ENCODE measurements around the gene LRRIQ4. TPM values are rescaled to one million over a fixed set of nuclear protein-coding genes. Genes with fewer than 3 reads are reported as not detected.
A peak's percentile ranks its signal among the peaks of the same experiment; 100 is the strongest.

Gene LRRIQ4
- total RNA-seq, 1 donor from 2014 or later = 0.38 TPM

GRCh38 chr3:169771497-169772304 is 41.0 kb upstream of the LRRIQ4 start:
- Mint-ChIP-seq H3K4me3 (ENCODE audit: unreplicated experiment) (peak overlapping the region; percentile 99), H3K36me3 (ENCODE audit: low read depth, unreplicated experiment) (peaks cover 18% of the 10 kb centered on the region), H3K27ac (ENCODE audit: unreplicated experiment) (peak overlapping the region; percentile 99), H3K9me3 (ENCODE audit: unreplicated experiment) (no peaks in the 10 kb centered on the region), H3K27me3 (ENCODE audit: unreplicated experiment) (peaks cover 16% of the 10 kb centered on the region), H3K4me1 (ENCODE audit: unreplicated experiment) (peaks cover 15% of the 10 kb centered on the region)
- peak; percentile 65 for DNase-seq (ENCODE audit: low spot score)
- no peak for TF ChIP-seq CTCF (IDR thresholded peaks at IDR 0.05; ENCODE audit: unreplicated experiment)

- peak; percentile 50 for DNase-seq (ENCODE audit: low spot score)
- Mint-ChIP-seq H3K27me3 (ENCODE audit: unreplicated experiment) (peaks cover 17% of the 10 kb centered on the region), H3K36me3 (ENCODE audit: low read depth, unreplicated experiment) (peaks cover 23% of the 10 kb centered on the region), H3K9me3 (ENCODE audit: unreplicated experiment) (no peaks in the 10 kb centered on the region), H3K27ac (ENCODE audit: unreplicated experiment) (peak overlapping the region; percentile 99), H3K4me3 (ENCODE audit: unreplicated experiment) (peak overlapping the region; percentile 99), H3K4me1 (ENCODE audit: unreplicated experiment) (peaks cover 15% of the 10 kb centered on the region)
- no peak for TF ChIP-seq CTCF (IDR thresholded peaks at IDR 0.05; ENCODE audit: unreplicated experiment)
Observed at GRCh38 chr3:169772305-169772896, 40.3 kb upstream of the LRRIQ4 start.

GRCh38 chr3:169772897-169773816 is 39.5 kb upstream of the LRRIQ4 start, which contains the start of gene MYNN:
Gene MYNN, plus strand, starts transcription at chr3:169773396. Its CDS starts 900 bp downstream, at chr3:169774296.
- H3K9me3 Mint-ChIP-seq (ENCODE audit: unreplicated experiment) = no peaks in the 10 kb centered on the region
- peak; percentile 88 for DNase-seq (ENCODE audit: low spot score)
- peak within 1 kb of the TSS; percentile 99 for H3K4me3 Mint-ChIP-seq (ENCODE audit: unreplicated experiment)
- no peak for TF ChIP-seq CTCF (IDR thresholded peaks at IDR 0.05; ENCODE audit: unreplicated experiment)
- H3K27ac Mint-ChIP-seq (ENCODE audit: unreplicated experiment) = peak within 1 kb of the TSS; percentile 99
- peaks cover 15% of the 10 kb centered on the region for H3K27me3 Mint-ChIP-seq (ENCODE audit: unreplicated experiment)
- peaks cover 26% of the 10 kb centered on the region for H3K36me3 Mint-ChIP-seq (ENCODE audit: low read depth, unreplicated experiment)
- H3K4me1 Mint-ChIP-seq (ENCODE audit: unreplicated experiment) = peaks cover 15% of the 10 kb centered on the region

- no peaks in the 10 kb centered on the region for H3K9me3 Mint-ChIP-seq (ENCODE audit: unreplicated experiment)
- no peak for TF ChIP-seq CTCF (IDR thresholded peaks at IDR 0.05; ENCODE audit: unreplicated experiment)
- H3K4me3 Mint-ChIP-seq (ENCODE audit: unreplicated experiment) = peak overlapping the region; percentile 99
- H3K4me1 Mint-ChIP-seq (ENCODE audit: unreplicated experiment) = peaks cover 15% of the 10 kb centered on the region
- peak overlapping the region; percentile 99 for H3K27ac Mint-ChIP-seq (ENCODE audit: unreplicated experiment)
- peaks cover 15% of the 10 kb centered on the region for H3K27me3 Mint-ChIP-seq (ENCODE audit: unreplicated experiment)
- H3K36me3 Mint-ChIP-seq (ENCODE audit: low read depth, unreplicated experiment) = peaks cover 28% of the 10 kb centered on the region
- no peak for DNase-seq (ENCODE audit: low spot score)
Observed at GRCh38 chr3:169774186-169774585, 38.5 kb upstream of the LRRIQ4 start.

All from endothelial cell (in vitro differentiated cells).